HG03280 (cell line): Measurements from ENCODE around the gene GRB10.
"Not testable (repeated sequence)": the region's sequence is repeated elsewhere in the genome, so short reads cannot be mapped to it uniquely, and the experiment has no call there.

Experiments used
- ATAC-seq: cut with Tn5 transposase; IDR thresholded peaks from one replicate; pipeline ENCODE4 v1.9.1; 2021; ENCODE audit warnings: mild to moderate bottlenecking, moderate library complexity; ENCODE audit not compliant: unreplicated experiment

GRB10 gene

DNA sequence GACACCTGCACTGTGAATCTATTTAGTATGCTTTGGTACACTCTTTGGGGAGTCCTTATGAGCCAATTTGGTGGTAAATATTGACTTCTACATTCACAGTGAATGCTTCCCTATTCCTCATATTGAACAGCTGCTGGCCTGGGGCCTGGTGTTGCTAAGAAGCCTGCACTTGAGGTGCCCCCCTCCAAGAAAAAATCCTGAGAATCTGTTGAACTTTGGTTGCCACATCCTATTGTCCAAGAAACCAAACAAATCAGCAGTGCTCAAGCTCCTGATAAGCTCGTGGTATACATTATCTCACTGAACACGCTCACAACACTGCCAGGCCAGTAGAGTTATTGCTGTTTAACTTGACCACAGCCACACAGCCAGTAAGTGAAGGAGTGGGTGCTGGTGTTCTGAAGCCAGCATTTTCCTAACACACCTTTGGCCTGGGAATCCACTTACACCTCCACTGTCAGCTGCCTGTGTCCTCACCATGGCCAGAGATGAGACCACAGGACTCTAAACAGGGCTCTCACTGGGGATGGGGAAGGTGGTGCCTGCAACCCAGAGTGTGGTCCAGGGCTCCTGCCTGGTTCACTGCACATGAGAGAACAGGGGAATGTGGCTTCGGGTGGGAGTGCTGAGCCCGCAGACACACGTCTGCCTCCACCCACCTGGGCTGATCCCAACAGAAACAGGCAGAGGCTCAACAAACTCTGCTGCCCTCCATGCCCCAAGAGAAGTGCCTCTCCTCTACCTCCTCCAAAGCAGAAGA is 224.2 kb downstream of the GRB10 start:
- ATAC-seq, result no peak

DNA sequence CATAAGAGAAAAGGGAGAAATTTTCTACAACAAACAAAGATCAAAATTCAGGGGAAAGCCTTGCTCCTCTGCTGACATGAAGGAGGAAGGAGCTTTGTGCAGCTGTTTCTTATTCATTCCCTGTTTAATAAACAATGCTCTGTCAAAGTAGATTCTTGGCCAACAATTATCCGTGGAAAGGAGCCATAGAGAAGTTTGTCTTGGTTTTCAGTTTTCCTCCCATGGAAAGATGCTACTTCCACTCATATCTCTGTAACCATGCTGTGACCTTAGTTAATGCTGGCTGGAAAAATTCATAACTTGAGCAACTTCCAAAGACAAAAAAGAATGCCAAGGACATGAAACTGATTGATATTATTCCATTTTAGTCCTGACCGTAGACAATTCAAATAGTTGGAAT is 225.6 kb downstream of the GRB10 start:
- ATAC-seq, result no peak

- no peak for ATAC-seq
Observed at GRCh38 chr7:50556247-50556991, 226.3 kb downstream of the GRB10 start.

DNA sequence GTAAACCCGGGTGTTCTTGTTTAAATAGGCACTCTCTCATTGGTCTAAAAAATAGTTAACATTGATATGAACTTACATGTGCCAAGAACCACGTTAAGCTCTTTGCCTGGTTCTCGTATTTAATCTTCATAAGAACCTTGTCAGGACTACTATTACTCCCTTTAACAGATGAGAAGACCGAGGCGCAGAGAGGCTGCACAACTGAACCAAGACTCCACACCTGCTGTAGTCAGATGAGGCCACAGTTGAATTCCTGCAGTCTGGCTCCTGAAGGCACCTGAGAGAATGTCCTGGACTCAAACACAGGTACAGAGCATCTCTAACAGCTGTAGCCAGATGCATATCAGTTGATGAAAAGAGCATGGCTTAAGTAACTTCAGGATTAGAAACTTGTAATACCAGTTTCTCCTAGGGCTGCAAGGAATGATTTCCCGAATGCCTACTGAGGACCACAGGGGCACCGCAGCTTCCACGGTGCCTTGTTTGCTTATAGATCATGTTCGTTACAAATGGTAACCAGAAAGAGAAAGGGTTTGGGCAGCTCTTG is 227.0 kb downstream of the GRB10 start:
- no peak for ATAC-seq

DNA sequence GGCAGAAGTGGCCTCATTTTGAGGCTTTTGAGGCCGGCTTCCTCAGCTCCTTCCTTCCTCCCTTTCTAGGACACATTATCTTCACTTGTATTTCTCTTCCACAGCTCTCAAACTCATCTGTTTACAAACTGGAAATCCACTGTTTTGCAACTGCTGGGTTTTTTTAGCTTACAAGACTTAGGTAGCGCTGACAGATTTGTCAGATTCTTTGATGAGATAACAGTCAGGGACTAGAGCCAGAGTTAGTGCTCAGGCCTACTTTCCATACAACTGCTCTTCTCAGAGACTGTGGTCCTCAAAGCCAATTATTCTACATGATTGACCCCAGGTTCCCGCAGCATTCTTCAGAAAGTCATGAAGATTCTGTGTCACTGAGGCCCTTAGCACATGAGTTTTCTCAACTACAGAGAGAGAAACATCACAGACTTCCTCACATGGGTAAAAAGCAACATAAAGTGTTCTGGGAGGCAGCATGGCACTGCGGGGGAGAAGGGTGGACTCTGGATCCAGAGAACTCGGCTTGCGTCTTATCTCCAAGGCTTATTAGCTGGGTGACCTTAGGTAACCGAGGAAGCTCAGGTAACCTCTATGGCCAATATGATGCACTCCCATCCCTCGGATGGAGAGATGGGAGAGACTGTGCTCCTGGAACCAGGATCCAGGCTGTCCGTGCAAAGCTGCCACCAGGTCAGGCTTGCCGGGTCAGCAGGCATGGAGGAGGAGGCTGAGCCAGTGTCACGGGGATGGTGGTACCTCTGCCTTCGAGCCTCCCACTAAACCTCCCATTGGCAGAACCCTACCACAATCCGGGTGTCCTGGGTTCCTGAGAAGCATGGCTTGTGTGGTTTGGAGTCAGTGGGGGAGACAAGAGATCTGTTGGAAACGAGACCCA is 228.0 kb downstream of the GRB10 start:
- no peak for ATAC-seq

- no peak for ATAC-seq
Observed at GRCh38 chr7:50553973-50554372, 228.7 kb downstream of the GRB10 start.

GRCh38 chr7:50552921-50553320 is 229.8 kb downstream of the GRB10 start:
- ATAC-seq, result no peak

DNA sequence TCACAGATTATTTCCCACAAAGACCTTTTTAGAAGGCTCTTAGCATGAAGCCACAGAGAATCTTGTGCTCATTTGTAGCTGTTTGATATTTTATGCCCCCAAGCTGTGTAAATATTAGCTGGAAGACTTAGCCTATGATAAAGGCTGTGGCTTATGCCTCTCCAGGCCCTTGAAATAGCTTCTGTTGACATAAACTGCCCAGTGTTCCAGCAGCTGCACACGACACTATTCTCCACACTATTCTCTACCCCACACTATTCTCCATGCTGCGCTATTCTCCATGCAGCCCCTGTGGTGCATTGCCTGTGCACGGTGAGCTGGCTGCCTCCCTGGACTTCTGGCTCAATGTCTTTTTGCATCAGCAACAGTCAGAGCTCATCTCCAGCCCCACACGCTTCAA is 230.6 kb downstream of the GRB10 start:
- no peak for ATAC-seq

DNA sequence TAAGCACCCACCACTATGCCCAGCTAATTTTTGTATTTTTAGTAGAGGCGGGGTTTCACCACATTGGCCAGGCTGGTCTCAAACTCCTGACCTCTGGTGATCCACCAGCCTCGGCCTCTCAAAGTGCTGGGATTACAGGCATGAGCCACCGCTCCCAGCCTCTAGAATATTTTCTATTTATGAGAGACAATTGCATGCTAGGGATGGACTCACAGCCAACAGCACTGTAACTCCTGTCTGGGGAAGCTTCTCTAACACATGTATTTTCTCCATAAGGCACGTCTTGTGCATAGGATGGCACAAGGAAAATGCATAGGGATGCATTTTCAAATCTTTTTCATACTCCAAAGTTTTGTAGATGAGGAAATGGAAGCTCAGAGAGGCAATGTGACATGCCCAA is 237.1 kb downstream of the GRB10 start:
- not testable (repeated sequence) for ATAC-seq

DNA sequence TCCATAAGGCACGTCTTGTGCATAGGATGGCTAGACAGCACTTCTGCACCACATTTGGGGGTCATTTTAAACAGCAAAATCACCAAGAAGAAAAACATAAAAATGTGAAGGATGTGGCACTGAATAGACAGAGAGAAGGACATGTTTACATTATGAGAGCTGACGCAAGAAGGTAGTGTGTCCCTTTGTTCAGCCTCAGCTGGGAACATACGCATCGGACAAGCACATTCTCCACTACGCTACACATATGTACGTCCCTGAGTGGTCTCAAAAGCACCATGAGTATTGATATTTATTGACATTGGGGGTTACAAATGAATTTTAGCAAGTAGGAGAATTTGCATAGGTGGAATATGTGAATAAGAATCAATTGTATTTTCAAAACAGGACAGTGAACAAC is 237.7 kb downstream of the GRB10 start:
- no peak for ATAC-seq

DNA sequence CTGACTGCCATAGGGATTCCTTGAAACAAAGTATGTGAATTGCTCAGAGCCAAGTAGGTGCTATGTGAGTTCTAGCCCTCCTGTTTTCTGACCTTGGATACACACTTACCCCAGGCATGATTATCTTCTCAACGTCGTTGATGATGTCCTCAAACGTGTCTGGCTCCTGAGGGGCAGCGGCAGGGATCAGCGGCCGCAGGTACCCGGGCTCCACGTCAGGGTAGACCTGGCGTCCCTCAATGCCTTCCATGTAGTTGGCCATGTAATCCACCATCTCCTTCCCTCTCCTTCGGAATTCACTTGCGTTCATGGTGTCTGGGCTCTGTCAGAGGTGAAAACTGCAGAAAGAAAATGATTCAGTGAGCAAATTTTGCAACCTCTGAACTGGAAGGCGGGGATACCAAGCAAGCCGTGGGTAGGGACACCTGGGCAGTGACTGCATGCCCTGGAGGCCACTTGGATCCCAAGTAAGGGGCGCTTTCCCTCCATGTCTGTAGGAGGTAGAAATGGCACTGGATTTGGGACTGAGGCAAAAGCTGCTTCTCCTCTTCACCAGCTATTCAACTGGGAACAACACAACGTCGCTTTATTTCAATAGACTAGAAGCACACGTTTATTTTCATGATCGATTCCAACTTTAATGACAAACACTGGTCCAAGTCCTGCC is 238.8 kb downstream of the GRB10 start:
- ATAC-seq, result no peak

DNA sequence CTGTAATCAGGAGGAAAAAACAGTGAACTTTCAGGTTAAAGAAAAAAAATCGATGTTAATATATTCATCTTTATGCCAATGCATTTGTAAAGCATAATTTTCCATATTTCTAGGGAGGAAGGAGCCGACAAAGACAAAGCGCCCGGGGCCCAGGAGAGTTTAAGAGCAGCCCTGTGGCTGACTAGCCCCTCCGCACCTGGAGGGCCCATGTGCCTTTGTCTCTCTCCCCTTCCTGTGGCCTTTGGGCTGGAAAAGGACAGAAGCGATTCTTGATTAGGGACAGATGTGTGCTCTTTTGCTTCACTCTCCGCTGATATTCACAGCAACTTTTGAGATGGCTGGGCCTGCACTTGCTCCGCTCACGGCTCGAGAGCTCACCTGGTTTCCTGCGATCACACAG is 240.6 kb downstream of the GRB10 start:
- ATAC-seq, result no peak

GRCh38 chr7:50540785-50541579 is 241.7 kb downstream of the GRB10 start:
- no peak for ATAC-seq
